Thyroid gland (tissue), 4 donors: ENCODE data around the gene CBX7.

Experiments
- POLR2A ChIP-seq, 2 donors: fragments of 450-650 bp; IDR thresholded peaks; one replicate each; pipeline ENCODE4 v1.6.1; 2017; ENCODE audit warnings: antibody characterized with exemption in 2 of 2, mild to moderate bottlenecking in 2 of 2, moderate library complexity in 1 of 2
- TF ChIP-seq, protein P1 (sequence below), 6 experiments: fragments of 200-600 bp in 3 of 6; fragments of 450-650 bp in 3 of 6; sonication (generic) in 3 of 6; IDR thresholded peaks; one replicate each; pipeline ENCODE4 v1.5.1; 2016 to 2019; ENCODE audit warnings: antibody characterized with exemption in 6 of 6, mild to moderate bottlenecking in 2 of 6, inconsistent platforms in 1 of 6, moderate library complexity in 1 of 6

DNA sequence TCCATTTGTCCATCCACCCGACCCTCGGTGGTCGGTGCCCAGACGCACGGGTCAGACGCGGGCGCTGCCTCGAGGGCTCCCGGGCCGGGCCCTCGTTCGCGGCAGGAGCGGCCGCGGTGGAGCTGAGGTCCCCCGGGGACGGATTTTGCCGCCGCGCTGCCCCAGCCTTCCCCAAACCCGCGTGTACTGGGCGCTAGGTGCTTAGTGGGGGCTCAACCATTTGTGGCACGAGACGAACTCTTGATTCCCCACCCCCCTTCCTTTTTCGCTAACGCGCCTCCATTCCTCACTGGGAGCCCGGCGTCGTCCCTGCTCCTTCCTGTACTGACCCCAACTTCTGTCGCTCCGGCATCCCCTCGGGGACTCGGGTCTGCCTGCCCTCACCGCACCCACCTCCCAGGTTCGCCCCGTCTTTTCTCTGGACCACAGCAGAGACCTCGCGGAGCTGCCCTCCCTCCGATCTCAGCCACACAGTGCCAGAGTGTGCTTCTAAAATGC lies 789 bp upstream of the CBX7 start:
- TF ChIP-seq, protein P1, sequence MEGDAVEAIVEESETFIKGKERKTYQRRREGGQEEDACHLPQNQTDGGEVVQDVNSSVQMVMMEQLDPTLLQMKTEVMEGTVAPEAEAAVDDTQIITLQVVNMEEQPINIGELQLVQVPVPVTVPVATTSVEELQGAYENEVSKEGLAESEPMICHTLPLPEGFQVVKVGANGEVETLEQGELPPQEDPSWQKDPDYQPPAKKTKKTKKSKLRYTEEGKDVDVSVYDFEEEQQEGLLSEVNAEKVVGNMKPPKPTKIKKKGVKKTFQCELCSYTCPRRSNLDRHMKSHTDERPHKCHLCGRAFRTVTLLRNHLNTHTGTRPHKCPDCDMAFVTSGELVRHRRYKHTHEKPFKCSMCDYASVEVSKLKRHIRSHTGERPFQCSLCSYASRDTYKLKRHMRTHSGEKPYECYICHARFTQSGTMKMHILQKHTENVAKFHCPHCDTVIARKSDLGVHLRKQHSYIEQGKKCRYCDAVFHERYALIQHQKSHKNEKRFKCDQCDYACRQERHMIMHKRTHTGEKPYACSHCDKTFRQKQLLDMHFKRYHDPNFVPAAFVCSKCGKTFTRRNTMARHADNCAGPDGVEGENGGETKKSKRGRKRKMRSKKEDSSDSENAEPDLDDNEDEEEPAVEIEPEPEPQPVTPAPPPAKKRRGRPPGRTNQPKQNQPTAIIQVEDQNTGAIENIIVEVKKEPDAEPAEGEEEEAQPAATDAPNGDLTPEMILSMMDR (IDR thresholded peaks at IDR 0.05), result no peak
- no peak for TF ChIP-seq POLR2A (IDR thresholded peaks at IDR 0.05)
